ENCODE results near the gene HIRA.

DNA sequence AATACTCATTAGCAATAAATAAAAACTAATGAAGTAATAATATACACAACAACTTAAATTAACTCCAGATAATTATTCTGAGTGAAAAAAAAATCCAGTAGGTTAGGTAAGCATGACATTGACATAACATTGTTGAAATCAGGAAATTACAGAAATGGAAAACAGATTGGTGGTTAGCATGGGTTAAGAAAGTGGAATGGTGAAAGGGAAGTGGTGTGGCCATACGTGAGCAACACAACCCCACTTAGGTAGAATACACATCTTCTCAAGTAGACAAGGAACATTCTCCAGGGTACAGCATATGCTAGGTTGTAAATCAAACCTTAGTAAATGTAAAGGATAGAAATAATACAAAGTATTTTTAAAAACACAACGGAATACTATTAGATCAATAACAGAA is 109.8 kb downstream of the HIRA start:
- no peak for TF ChIP-seq HNRNPH1 (optimal IDR thresholded peaks at IDR 0.05; ENCODE audit: low read depth, low read length)
- TF ChIP-seq, protein P1, sequence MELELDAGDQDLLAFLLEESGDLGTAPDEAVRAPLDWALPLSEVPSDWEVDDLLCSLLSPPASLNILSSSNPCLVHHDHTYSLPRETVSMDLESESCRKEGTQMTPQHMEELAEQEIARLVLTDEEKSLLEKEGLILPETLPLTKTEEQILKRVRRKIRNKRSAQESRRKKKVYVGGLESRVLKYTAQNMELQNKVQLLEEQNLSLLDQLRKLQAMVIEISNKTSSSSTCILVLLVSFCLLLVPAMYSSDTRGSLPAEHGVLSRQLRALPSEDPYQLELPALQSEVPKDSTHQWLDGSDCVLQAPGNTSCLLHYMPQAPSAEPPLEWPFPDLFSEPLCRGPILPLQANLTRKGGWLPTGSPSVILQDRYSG (tag; conservative IDR thresholded peaks at IDR 0.05; ENCODE audit: low read depth) = no peak
- no peak for TF ChIP-seq CAMTA2 (CRISPR knock-in tag; conservative IDR thresholded peaks at IDR 0.05)
- TF ChIP-seq, protein P2, sequence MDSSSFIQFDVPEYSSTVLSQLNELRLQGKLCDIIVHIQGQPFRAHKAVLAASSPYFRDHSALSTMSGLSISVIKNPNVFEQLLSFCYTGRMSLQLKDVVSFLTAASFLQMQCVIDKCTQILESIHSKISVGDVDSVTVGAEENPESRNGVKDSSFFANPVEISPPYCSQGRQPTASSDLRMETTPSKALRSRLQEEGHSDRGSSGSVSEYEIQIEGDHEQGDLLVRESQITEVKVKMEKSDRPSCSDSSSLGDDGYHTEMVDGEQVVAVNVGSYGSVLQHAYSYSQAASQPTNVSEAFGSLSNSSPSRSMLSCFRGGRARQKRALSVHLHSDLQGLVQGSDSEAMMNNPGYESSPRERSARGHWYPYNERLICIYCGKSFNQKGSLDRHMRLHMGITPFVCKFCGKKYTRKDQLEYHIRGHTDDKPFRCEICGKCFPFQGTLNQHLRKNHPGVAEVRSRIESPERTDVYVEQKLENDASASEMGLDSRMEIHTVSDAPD (CRISPR knock-in tag; IDR thresholded peaks at IDR 0.05) = no peak
- TF ChIP-seq, protein P3, sequence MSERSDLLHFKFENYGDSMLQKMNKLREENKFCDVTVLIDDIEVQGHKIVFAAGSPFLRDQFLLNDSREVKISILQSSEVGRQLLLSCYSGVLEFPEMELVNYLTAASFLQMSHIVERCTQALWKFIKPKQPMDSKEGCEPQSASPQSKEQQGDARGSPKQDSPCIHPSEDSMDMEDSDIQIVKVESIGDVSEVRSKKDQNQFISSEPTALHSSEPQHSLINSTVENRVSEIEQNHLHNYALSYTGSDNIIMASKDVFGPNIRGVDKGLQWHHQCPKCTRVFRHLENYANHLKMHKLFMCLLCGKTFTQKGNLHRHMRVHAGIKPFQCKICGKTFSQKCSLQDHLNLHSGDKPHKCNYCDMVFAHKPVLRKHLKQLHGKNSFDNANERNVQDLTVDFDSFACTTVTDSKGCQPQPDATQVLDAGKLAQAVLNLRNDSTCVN (CRISPR knock-in tag; IDR thresholded peaks at IDR 0.05) = no peak
- no peak for TF ChIP-seq TFAP4 (CRISPR knock-in tag; IDR thresholded peaks at IDR 0.05; ENCODE audit: borderline replicate concordance)
- no peak for TF ChIP-seq ZNF695 (CRISPR knock-in tag; IDR thresholded peaks at IDR 0.05)
- TF ChIP-seq MEF2D (tag; conservative IDR thresholded peaks at IDR 0.05; ENCODE audit: low read depth) = no peak
- TF ChIP-seq RAD51 (IDR thresholded peaks at IDR 0.05; ENCODE audit: borderline replicate concordance, low read depth) = no peak
- no peak for TF ChIP-seq RFX5 (IDR thresholded peaks at IDR 0.05; ENCODE audit: low read depth, low read length)
- TF ChIP-seq EP300 (IDR thresholded peaks at IDR 0.05; ENCODE audit: low read length) = no peak
